ENCODE measurements around the gene FAM163A. TPM values are rescaled to one million over a fixed set of nuclear protein-coding genes. Genes with fewer than 3 reads are reported as not detected.
A peak's percentile ranks its signal among the peaks of the same experiment; 100 is the strongest.
"Not testable (repeated sequence)": the region's sequence is repeated elsewhere in the genome, so short reads cannot be mapped to it uniquely, and the experiment has no call there.

Gene FAM163A
- total and polyA plus RNA-seq, 9 of the 15 experiments (the other 6 are each of a cell fraction or from before 2014, with no cell fraction given) = not detected

DNA sequence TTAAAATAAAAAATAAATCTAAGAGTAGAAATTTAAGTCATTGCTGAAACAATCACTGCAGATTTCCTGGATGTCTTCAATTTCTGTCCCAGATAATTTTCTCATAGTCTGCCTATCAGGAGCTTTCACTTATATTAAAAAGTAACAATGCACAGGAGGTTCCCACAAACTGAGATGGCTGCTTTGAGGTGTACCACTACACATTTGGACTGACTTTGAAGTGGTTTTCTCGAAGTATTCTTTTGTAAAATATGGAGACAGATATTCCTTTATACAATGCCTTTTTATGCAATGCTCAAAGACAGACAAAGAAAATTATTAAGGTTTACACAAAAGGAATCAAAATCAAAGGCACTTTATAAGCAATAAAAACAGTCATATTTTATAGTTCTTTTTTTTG lies 110.0 kb downstream of the FAM163A start (continued):
- TF ChIP-seq L3MBTL2 (IDR thresholded peaks at IDR 0.05) (no peak), ILF3 (IDR thresholded peaks at IDR 0.05; ENCODE audit: borderline replicate concordance) (no peak), HSF4 (CRISPR knock-in tag; IDR thresholded peaks at IDR 0.05; ENCODE audit: borderline replicate concordance) (no peak)

DNA sequence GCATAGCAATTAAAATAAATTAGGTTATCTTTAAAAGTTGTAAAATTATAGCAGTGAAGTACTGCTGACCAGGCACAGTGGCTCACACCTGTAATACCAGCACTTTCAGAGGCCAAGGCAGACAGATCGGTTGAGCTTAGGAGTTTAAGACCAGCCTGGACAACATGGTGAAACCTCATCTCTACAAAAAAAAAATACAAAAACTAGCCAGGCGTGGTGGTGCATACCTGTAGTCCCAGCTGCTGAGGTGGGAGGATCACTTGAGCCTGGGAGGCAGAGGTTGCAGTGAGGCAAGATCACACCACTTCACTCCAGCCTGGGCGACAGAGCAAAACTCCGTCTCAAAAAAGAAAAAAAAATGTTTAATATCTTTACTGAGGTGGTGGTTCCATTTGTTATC lies 112.7 kb downstream of the FAM163A start:
- FAIRE-seq; H4K20me1 ChIP-seq (replicated peaks; ENCODE audit: control insufficient read depth, insufficient read depth, low read length); CTCF ChIA-PET (ENCODE audit: low intra/inter-chr PET ratio); H3K79me2 ChIP-seq (ENCODE audit: control insufficient read depth, insufficient read depth, low read length); BruUV-seq (replicated peaks); H2AFZ ChIP-seq (ENCODE audit: low read depth, low read length); in situ Hi-C loops (cut with MboI); H3K9me1 ChIP-seq (ENCODE audit: control insufficient read depth, insufficient read depth, low read length); H3K4me2 ChIP-seq (ENCODE audit: insufficient read depth, low read length); H3K9me3 ChIP-seq (replicated peaks; ENCODE audit: control insufficient read depth, insufficient read depth, low read depth, low read length); H3K9ac ChIP-seq (ENCODE audit: insufficient read depth in 1 of 2, low read depth in 2 of 2, low read length in 2 of 2); H3K27ac ChIP-seq (ENCODE audit: extremely low read depth, low read depth, low read length); H3K4me3 ChIP-seq; DNase-seq (ENCODE audit: extremely low read depth in 1 of 4, low spot score in 3 of 4); H3K27me3 ChIP-seq (ENCODE audit: control insufficient read depth in 2 of 2, insufficient read depth in 2 of 2, low read length in 2 of 2); ATAC-seq; H3K4me1 ChIP-seq (replicated peaks in 1 of 2; ENCODE audit: control insufficient read depth in 2 of 2, insufficient read depth in 2 of 2, low read length in 2 of 2); intact Hi-C loops (cut with micrococcal nuclease): not testable (repeated sequence)
- H3K36me3 ChIP-seq (ENCODE audit: control insufficient read depth, insufficient read depth, low read length) = peaks cover 44% of the 10 kb centered on the region
- POLR2A ChIA-PET = interaction anchor here (1.2 kb wide), 1 partner anchor 10 kb away, joined by 3 read pairs; no protein-coding TSS in a partner anchor
- WGBS (ENCODE audit: insufficient coverage, low coverage, missing lambda C conversion rate) = 88% methylated on average over 4 of the region's 4 CpGs

DNA sequence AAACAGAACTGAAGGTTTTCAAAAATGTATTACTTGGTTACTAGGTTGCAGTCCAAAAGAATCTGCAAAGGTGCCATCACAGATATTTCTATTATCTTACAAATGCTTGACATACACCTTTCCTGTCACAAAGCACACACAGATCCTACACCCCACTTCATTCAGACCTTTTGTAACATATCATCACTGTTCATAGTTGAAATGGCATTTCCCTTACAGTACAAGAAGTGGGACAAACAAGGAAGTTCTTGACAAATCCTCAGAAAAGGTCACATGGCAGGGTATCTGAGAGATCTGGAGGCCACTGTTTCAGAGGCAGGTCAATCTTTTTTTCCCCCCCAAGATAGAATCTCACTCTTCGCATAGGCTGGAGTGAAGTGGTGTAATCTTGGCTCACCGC lies 113.2 kb downstream of the FAM163A start:
- in situ Hi-C loops (cut with MboI) = no loop called here
- intact Hi-C loops (cut with micrococcal nuclease) = no loop called here
- Histone ChIP-seq H3K4me1 (replicated peaks in 1 of 2; ENCODE audit: control insufficient read depth in 2 of 2, insufficient read depth in 2 of 2, low read length in 2 of 2) (no peaks in the 10 kb centered on the region), H3K4me3 (no peak overlapping the region), H2AFZ (ENCODE audit: low read depth, low read length) (no peak overlapping the region), H4K20me1 (replicated peaks; ENCODE audit: control insufficient read depth, insufficient read depth, low read length) (no peaks in the 10 kb centered on the region), H3K9me1 (ENCODE audit: control insufficient read depth, insufficient read depth, low read length) (no peaks in the 10 kb centered on the region), H3K27ac (ENCODE audit: extremely low read depth, low read depth, low read length) (no peak overlapping the region), H3K4me2 (ENCODE audit: insufficient read depth, low read length) (no peak overlapping the region), H3K27me3 (ENCODE audit: control insufficient read depth in 2 of 2, insufficient read depth in 2 of 2, low read length in 2 of 2) (no peaks in the 10 kb centered on the region), H3K36me3 (ENCODE audit: control insufficient read depth, insufficient read depth, low read length) (peaks cover 42% of the 10 kb centered on the region), H3K79me2 (ENCODE audit: control insufficient read depth, insufficient read depth, low read length) (no peaks in the 10 kb centered on the region), H3K9ac (ENCODE audit: insufficient read depth in 1 of 2, low read depth in 2 of 2, low read length in 2 of 2) (no peak overlapping the region), H3K9me3 (replicated peaks; ENCODE audit: control insufficient read depth, insufficient read depth, low read depth, low read length) (no peaks in the 10 kb centered on the region)
- ATAC-seq (peak; percentile 19; the same call in 1 of the 3 replicates), FAIRE-seq (no peak), DNase-seq (ENCODE audit: extremely low read depth in 1 of 4, low spot score in 3 of 4) (no peak)
- TF ChIP-seq EWSR1 (IDR thresholded peaks at IDR 0.05; ENCODE audit: borderline replicate concordance, low read depth, partially characterized antibody) (no peak), ZNF41 (CRISPR knock-in tag; conservative IDR thresholded peaks at IDR 0.05) (no peak), ZNF507 (tag; conservative IDR thresholded peaks at IDR 0.05) (0 out of 2 replicates have a peak, but pooled peaks have one; percentile 3), HEY1 (CRISPR knock-in tag; IDR thresholded peaks at IDR 0.05; ENCODE audit: borderline replicate concordance) (no peak), TCFL5 (CRISPR knock-in tag; conservative IDR thresholded peaks at IDR 0.05) (no peak), ETS2 (tag; IDR thresholded peaks at IDR 0.05; ENCODE audit: borderline replicate concordance, poor library complexity, severe bottlenecking) (no peak), ZNF263 (CRISPR knock-in tag; IDR thresholded peaks at IDR 0.05; ENCODE audit: borderline replicate concordance) (no peak), HDAC1 (IDR thresholded peaks at IDR 0.05) (no peak)
- TF ChIP-seq, protein P1, sequence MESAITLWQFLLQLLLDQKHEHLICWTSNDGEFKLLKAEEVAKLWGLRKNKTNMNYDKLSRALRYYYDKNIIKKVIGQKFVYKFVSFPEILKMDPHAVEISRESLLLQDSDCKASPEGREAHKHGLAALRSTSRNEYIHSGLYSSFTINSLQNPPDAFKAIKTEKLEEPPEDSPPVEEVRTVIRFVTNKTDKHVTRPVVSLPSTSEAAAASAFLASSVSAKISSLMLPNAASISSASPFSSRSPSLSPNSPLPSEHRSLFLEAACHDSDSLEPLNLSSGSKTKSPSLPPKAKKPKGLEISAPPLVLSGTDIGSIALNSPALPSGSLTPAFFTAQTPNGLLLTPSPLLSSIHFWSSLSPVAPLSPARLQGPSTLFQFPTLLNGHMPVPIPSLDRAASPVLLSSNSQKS (CRISPR knock-in tag; IDR thresholded peaks at IDR 0.05) = no peak
- BruUV-seq (replicated peaks) = no TSS peak
- WGBS (ENCODE audit: insufficient coverage, low coverage, missing lambda C conversion rate) = 60% methylated on average over 2 of the region's 2 CpGs
- ChIA-PET CTCF (ENCODE audit: low intra/inter-chr PET ratio) (no interaction called here), POLR2A (interaction anchor here (1.2 kb wide), 1 partner anchor 9 kb away, joined by 3 read pairs; no protein-coding TSS in a partner anchor)
